Measurements from ENCODE around the gene ENAH.
"Not testable (repeated sequence)": the region's sequence is repeated elsewhere in the genome, so short reads cannot be mapped to it uniquely, and the experiment has no call there.

- TF ChIP-seq EP300, POLR2AphosphoS5, CTCF (IDR thresholded peaks at IDR 0.05): not testable (repeated sequence)
These were observed 37.5 kb downstream of the ENAH start for GRCh38 chr1:225615403-225615790.
